Stimulated activated naive CD4-positive, alpha-beta T cell (primary cell): ENCODE results near the gene PRELID3B.

Experiments
- DNase-seq, 6 experiments: peaks; one replicate each; lab custom pipeline; 2025; lab: John Stamatoyannopoulos, UW

PRELID3B gene

GRCh38 chr20:59042151-59042795, at the start of gene PRELID3B:
Gene PRELID3B (minus strand): TSS chr20:59042786. CDS start chr20:59042730, 56 bp downstream.
- DNase-seq = peak in 3 of 6 experiments; percentile 22 to 41 (median 36)

- peak; percentile 58 to 86 (median 80) for DNase-seq
These were observed 45.3 kb upstream of the PRELID3B start for GRCh38 chr20:59087829-59088433.

GRCh38 chr20:59086923-59087322, 44.3 kb upstream of the PRELID3B start:
- no peak for DNase-seq

- DNase-seq = no peak
These were observed 41.7 kb upstream of the PRELID3B start for GRCh38 chr20:59084041-59084850.

- DNase-seq = no peak
These were observed 40.4 kb upstream of the PRELID3B start for GRCh38 chr20:59082981-59083380.

DNA sequence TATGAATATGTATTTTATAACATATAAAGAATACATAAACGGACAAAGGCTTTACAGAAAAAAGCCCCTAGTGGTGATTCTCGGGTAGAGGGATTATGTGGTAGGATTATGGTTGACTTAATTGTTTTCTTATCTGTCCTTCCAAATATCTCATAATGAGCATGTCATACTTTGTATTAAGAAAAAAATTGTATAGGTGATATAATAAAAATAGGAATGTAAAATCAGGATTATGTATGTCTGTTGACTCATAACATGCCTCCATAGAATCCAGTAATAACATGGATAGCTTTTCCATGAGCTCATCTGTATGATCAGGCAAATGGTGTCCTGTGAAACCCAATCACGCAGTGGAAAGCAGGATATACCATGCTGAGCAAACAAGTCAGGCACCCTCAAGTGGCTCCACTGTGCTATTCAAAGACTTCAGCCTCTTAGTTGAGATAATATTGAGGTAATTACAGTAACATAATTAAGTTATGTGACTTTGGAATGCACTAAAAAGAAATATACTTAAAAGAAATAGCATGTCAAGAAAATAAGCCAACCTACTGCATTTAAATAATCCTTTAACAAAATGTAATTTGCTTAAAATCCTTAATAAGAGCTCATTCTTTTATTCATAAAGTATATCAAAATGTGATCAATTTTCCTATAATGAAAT, 39.6 kb upstream of the PRELID3B start:
- DNase-seq = peak in 2 of 6 experiments; percentile 8 to 10

DNA sequence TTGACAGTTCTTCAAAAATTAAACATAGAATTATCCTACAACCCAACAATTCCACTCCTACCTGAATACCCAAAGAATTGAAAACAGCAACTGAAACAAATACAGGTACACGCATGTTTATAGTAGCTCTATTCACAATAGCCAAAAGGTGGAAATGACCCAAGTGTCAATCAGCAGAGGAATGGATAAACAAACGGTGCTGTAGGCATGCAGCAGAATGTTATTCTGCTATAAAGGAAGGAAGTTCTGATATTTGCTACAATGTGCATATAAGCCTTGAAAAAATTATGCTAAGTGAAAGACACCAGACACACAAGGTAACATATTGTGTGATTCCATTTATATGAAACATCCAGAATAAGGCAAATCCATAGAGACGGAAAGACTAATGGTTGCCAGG, 38.5 kb upstream of the PRELID3B start:
- no peak for DNase-seq

DNA sequence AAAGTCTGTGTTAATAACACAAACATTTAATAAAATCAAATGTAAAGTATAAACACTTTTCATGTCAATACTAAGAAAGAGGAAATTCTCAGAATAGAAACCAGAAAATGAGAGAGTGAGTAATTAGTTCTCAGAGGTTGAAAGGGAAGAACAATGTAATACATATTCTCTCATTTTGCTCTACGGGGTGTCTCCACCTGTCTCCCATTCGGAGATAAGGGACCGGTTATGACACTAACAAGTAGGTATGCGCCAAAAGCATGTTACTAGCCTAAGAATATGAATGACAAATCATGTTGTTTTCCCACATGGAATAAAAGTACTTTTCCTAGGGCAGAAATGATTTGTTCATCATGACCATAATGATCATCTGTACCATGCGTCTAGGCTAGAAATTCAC, 35.6 kb upstream of the PRELID3B start:
- no peak for DNase-seq

DNA sequence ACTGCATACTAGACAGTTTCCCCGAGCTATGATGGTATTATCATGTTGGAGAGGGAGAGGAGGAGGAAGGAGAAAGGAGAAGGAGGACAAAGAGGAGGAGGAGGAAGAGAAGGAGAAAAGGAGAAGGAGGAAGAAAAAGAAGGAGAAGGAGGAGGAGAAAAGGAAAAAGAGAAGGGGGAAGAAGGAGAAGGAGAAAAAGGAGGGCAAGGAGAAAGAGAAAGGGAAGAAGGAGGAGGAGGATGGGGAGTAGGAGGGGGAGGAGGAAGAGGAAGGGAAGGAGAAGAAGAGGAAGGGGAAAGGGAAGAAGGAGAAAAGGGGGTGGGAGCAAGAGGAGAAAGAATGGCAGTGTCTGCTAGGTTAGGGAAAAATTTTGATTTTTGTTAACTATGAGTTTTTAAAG, 35.1 kb upstream of the PRELID3B start:
- DNase-seq = no peak

- DNase-seq = no peak
These were observed 33.4 kb upstream of the PRELID3B start for GRCh38 chr20:59075934-59076508.

DNA sequence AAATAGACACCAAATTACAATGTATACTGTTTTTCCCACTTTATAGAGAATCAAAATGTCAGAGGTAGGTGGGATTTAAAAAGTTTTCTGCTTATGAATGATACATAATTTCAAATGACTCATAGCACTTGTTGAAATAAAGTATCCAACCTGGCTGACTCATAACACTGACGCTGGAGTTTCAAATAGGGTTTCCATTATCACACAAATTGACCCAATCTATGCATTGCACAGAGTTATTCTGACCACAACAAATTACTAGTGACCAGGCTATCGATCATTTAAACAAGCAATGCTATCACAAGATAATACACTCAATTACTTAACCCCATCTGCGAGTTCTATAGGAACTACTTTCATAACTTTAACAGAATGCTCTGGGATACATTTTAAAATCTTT, 31.9 kb upstream of the PRELID3B start:
- no peak for DNase-seq

GRCh38 chr20:59073582-59073981, 31.0 kb upstream of the PRELID3B start:
- no peak for DNase-seq

GRCh38 chr20:59071216-59071615, 28.6 kb upstream of the PRELID3B start:
- DNase-seq = no peak

DNA sequence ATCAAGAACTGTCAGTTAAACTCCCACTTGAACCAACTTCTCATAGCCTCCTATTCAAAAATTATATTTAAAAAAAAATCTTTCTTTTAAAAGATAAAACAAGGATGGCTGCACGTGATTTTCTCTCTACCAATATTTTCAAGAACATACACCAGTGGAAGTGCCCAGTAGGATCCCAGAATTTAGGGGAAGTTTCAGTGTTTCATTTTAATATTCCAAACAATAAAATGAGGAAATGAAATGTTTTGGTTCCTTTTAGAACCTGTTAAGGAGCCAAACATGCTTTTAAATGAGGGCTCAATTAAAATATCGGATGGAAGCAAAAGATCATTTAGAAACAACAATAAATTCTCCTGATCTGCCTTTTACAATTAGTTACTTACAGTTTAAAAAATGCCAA, 26.4 kb upstream of the PRELID3B start:
- DNase-seq = no peak

DNA sequence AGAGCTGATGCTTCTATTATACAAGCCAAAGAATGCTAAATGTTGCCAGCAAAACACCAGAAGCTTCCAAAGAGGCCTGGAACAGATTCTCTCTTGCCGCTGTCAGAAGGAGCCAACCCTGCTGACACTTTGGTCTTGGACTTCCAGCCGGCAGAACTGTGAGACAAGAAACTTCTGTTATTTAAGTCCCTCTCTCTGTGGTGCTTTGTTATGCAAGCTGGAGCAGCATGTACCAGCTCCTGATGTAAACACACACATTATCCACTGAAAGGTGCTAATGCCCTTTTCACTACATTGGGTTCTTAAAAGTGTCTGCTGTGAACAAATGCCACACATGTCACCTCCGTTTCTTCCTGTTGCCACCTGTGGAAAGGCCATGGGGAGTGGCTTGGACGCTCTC, 25.9 kb upstream of the PRELID3B start:
- no peak for DNase-seq

- DNase-seq = no peak
These were observed 21.7 kb upstream of the PRELID3B start for GRCh38 chr20:59064214-59064722.

DNA sequence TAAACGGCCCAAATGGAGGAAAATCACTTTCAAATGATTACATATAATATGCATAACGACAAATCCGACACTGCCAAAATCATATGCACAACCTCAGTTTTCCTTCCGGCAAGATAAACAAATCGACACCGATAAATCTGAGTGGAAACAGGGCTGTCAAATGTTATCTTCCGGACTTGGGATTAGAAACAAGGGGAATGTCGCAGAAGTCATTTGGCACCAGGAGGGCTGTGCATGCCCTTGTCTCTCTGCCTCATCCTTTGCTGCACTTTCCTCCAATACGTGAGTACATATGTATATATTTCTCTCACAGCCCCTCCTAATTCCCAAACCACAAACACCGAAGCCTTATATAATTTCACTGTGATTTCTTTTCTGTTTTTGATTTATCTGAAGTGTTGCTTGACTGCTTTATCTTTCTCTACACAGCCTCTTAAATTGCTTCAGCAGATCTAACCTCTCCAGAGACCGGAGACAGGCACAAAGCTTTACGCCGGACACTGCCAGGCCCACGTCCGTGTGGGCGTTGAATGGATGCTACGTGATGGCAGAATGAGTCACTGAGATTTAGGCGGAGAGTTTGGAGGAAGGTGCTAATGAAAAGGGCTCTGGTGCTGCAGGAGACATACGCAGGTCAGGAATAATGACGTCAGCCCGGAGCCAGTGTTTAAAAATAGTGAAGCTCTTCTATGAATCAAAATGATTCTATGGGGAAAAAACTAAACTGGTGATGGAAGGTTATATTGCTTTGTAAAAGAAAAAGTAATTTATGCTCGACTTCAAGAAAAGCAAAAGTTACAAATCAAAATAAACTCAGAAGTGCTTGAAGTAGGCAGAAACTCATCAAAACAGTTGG, 21.0 kb upstream of the PRELID3B start:
- no peak for DNase-seq

GRCh38 chr20:59062081-59062480, 19.5 kb upstream of the PRELID3B start:
- no peak for DNase-seq

DNA sequence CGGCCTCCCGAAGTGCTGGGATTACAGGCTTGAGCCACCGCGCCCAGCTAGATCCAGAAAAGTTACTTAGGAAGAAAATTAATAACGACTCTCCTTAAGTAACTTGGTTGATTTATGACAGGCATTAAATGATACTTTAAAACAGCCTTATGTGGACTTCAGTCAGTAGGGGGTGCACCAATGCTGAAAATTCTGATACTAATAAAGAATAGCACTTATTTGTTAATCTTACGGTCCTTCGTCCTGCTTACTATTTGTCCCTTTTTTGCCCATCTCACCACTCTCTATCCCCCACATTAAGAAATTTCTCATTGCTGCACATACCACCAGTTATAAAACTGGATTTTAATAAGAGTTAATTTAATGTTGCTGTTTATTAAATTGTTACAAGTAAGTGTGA, 12.7 kb upstream of the PRELID3B start:
- DNase-seq = peak in 1 of 6 experiments; percentile 23

DNA sequence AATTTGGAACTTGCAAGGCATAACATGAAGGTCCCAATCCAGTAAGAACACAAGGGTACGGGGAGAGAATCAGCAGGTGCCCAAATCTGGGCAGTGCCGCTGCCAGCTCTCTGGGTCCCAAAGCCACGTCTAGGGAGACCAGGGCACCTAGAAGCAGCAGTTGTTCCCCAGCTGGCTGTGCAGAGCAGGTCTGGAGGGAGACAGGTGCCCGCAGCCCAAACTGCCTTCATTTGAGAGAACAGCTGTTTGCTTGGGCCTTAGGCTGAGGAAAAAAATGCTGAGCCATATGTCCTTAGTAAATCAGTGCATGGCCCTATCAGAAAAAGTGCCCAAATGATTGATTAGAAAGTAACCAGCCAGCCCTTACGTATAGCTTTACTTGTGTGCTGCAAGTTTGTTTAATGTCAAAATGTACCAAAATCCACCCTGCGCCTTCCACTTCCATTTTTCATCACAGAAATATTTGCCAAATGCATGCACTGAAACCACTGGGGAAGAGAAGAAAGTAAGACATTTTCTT, 9.1 kb upstream of the PRELID3B start:
- DNase-seq = no peak

DNA sequence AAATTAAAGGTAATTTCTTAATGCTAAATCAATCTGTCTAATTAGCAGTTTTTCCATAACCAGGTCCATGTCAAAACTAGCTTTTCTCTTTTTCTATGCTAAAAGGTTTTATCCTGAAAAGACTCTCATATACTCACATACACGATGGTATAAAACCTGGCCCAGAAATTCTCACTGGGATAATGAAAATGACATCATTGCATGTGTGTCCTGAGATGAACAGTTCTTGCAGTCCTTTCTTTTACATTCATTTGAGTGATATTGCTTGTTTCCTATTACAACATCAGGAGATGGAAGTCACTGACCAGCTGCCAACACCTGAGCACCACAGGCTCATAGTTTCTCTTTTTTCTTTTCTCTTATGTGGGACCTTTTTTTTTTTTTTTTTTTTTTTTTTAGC, 7.9 kb upstream of the PRELID3B start:
- DNase-seq = no peak
